H1 (cell line): ENCODE data around the gene LPGAT1. TPM values are rescaled to one million over a fixed set of nuclear protein-coding genes. Genes with fewer than 3 reads are reported as not detected.

Source experiments
- CTCF ChIA-PET: fragments of 300-600 bp; sonication (Branson Sonifier 250); formaldehyde crosslinking; loops from one replicate; lab custom pipeline; 2021; ENCODE audit not compliant: partially characterized antibody; lab: Charles Lee
- POLR2A ChIA-PET: fragments of 300-600 bp; sonication (Branson Sonifier 250); formaldehyde crosslinking; loops from one replicate; lab custom pipeline; 2021; ENCODE audit warnings: inconsistent platforms; ENCODE audit not compliant: partially characterized antibody; lab: Charles Lee
- DNase-seq, 2 experiments: peaks; one replicate each; pipeline versions ENCODE4 v3.0.0 to v3.0.0-alpha.2; 2010 to 2022; ENCODE audit warnings: low spot score in 2 of 2, low read depth in 1 of 2, mixed read lengths in 1 of 2
- FAIRE-seq: peaks from 2 replicates; lab custom pipeline; 2011; peaks lifted over from hg19 to GRCh38; lab: Jason Lieb, UNC
- H2AFZ ChIP-seq: 2 replicates; pipeline ENCODE4 v1.8.1; 2012; ENCODE audit warnings: low read length, inconsistent platforms
- H2AK5ac ChIP-seq: 2 replicates; pipeline ENCODE4 v1.6.1; 2013; ENCODE audit warnings: low read depth, low read length
- H2BK120ac ChIP-seq: replicated peaks from 2 replicates; pipeline ENCODE3; 2013; ENCODE audit warnings: low read depth, low read length, inconsistent platforms
- H2BK12ac ChIP-seq: 2 replicates; pipeline ENCODE4 v1.6.1; 2013; ENCODE audit warnings: low read depth, low read length
- H2BK15ac ChIP-seq: 2 replicates; pipeline ENCODE4 v1.6.1; 2013; ENCODE audit warnings: low read length
- H2BK20ac ChIP-seq: 2 replicates; pipeline ENCODE4 v1.6.1; 2013; ENCODE audit warnings: low read length
- H2BK5ac ChIP-seq: 2 replicates; pipeline ENCODE4 v1.6.1; 2013; ENCODE audit warnings: low read depth, low read length
- H3K14ac ChIP-seq: 2 replicates; pipeline ENCODE4 v1.6.1; 2013; ENCODE audit warnings: inconsistent platforms; ENCODE audit not compliant: insufficient read length
- H3K18ac ChIP-seq: 2 replicates; pipeline ENCODE4 v1.6.1; 2013; ENCODE audit warnings: low read length; ENCODE audit errors: extremely low read depth
- H3K23ac ChIP-seq: 2 replicates; pipeline ENCODE4 v1.6.1; 2013; ENCODE audit warnings: inconsistent platforms; ENCODE audit not compliant: insufficient read length
- H3K23me2 ChIP-seq: 2 replicates; pipeline ENCODE4 v1.6.1; 2013; ENCODE audit warnings: low read depth, low read length
- H3K27ac ChIP-seq: 2 replicates; pipeline ENCODE4 v1.6.1; 2011; ENCODE audit warnings: low read depth, low read length, inconsistent platforms
- H3K27me3 ChIP-seq, 4 experiments: replicated peaks in 1 of 4; 1 replicate in 1 of 4; 2 replicates in 3 of 4; pipeline versions ENCODE4 v1.6.1 to v1.8.1; 2011 to 2013; ENCODE audit warnings: low read length in 3 of 4, mild to moderate bottlenecking in 3 of 4, inconsistent platforms in 2 of 4, mixed read lengths in 2 of 4, moderate library complexity in 1 of 4; ENCODE audit not compliant: control insufficient read depth in 3 of 4, insufficient read depth in 3 of 4; ENCODE audit errors: extremely low read depth in 1 of 4
- H3K36me3 ChIP-seq, 4 experiments: 2 replicates each; pipeline versions ENCODE4 v1.6.1 to v1.8.1; 2011 to 2013; ENCODE audit warnings: mild to moderate bottlenecking in 4 of 4, low read length in 3 of 4, moderate library complexity in 2 of 4, control low read depth in 1 of 4, inconsistent platforms in 1 of 4; ENCODE audit not compliant: insufficient read depth in 4 of 4, control insufficient read depth in 2 of 4
- H3K4ac ChIP-seq: replicated peaks from 2 replicates; pipeline ENCODE3; 2013; ENCODE audit warnings: low read length, low read depth, mixed read lengths, inconsistent platforms; ENCODE audit not compliant: insufficient read length
- H3K4me1 ChIP-seq, 4 experiments: replicated peaks in 1 of 4; 1 replicate in 1 of 4; 2 replicates in 3 of 4; pipeline versions ENCODE4 v1.6.1 to v1.8.1; 2011 to 2013; ENCODE audit warnings: low read length in 3 of 4, inconsistent platforms in 2 of 4, mixed read lengths in 1 of 4; ENCODE audit not compliant: insufficient read depth in 4 of 4, control insufficient read depth in 3 of 4
- H3K4me2 ChIP-seq, 2 experiments: 2 replicates each; pipeline versions ENCODE4 v1.6.1 to v1.8.1; 2011 to 2013; ENCODE audit warnings: low read depth in 2 of 2, low read length in 2 of 2, control low read depth in 1 of 2, inconsistent platforms in 1 of 2, mild to moderate bottlenecking in 1 of 2; ENCODE audit not compliant: insufficient read depth in 1 of 2
- H3K4me3 ChIP-seq, 4 experiments: fragments of 200-600, 300-600 bp in 1 of 4; sonication (generic), shearing (Covaris generic), sonication (Bioruptor Twin) in 1 of 4; 2 replicates each; pipeline versions ENCODE4 v1.5.1 to v1.8.1; 2011 to 2016; ENCODE audit warnings: low read length in 4 of 4, low read depth in 3 of 4, control low read depth in 2 of 4, inconsistent platforms in 2 of 4, mild to moderate bottlenecking in 2 of 4, mixed read lengths in 1 of 4, moderate library complexity in 1 of 4; ENCODE audit not compliant: insufficient read depth in 2 of 4; ENCODE audit errors: extremely low read depth in 1 of 4
- H3K56ac ChIP-seq: replicated peaks from 2 replicates; pipeline ENCODE3; 2013; ENCODE audit warnings: low read depth, mild to moderate bottlenecking, mixed read lengths, low read length, inconsistent platforms; ENCODE audit not compliant: insufficient read length
- H3K79me1 ChIP-seq: 2 replicates; pipeline ENCODE4 v1.6.1; 2013; ENCODE audit warnings: low read depth, low read length, control low read depth
- H3K79me2 ChIP-seq, 2 experiments: 2 replicates each; pipeline versions ENCODE4 v1.6.1 to v1.8.1; 2012 to 2013; ENCODE audit warnings: low read length in 2 of 2, mild to moderate bottlenecking in 2 of 2, inconsistent platforms in 1 of 2; ENCODE audit not compliant: insufficient read depth in 2 of 2, control insufficient read depth in 1 of 2
- H3K9ac ChIP-seq, 4 experiments: replicated peaks in 1 of 4; 1 replicate in 1 of 4; 2 replicates in 3 of 4; pipeline versions ENCODE4 v1.6.1 to v1.8.1; 2011 to 2013; ENCODE audit warnings: low read depth in 3 of 4, low read length in 3 of 4, control low read depth in 2 of 4, mild to moderate bottlenecking in 2 of 4, moderate library complexity in 2 of 4, inconsistent platforms in 1 of 4; ENCODE audit errors: extremely low read depth in 1 of 4
- H3K9me3 ChIP-seq, 2 experiments: 2 replicates each; pipeline versions ENCODE4 v1.6.1 to v1.8.1; 2012 to 2013; ENCODE audit warnings: mild to moderate bottlenecking in 2 of 2, moderate library complexity in 2 of 2, control low read depth in 1 of 2, inconsistent platforms in 1 of 2, low read depth in 1 of 2, low read length in 1 of 2, mixed read lengths in 1 of 2; ENCODE audit not compliant: insufficient read depth in 2 of 2
- H4K20me1 ChIP-seq, 2 experiments: replicated peaks in 1 of 2; 2 replicates each; pipeline versions ENCODE3 to v1.8.1; 2011 to 2013; ENCODE audit warnings: inconsistent platforms in 2 of 2, low read length in 2 of 2, mild to moderate bottlenecking in 1 of 2; ENCODE audit not compliant: insufficient read depth in 2 of 2, control insufficient read depth in 1 of 2
- H4K5ac ChIP-seq: 2 replicates; pipeline ENCODE4 v1.6.1; 2013; ENCODE audit warnings: low read length, low read depth, mixed read lengths, inconsistent platforms; ENCODE audit not compliant: insufficient read length
- H4K8ac ChIP-seq: 2 replicates; pipeline ENCODE4 v1.8.0; 2013; ENCODE audit warnings: mild to moderate bottlenecking, moderate library complexity, low read length, inconsistent platforms; ENCODE audit not compliant: insufficient read depth; ENCODE audit errors: extremely low read depth
- H4K91ac ChIP-seq: replicated peaks from 2 replicates; pipeline ENCODE3; 2013; ENCODE audit warnings: low read length, mixed read lengths, inconsistent platforms; ENCODE audit not compliant: insufficient read length
- BCL11A ChIP-seq, 2 experiments: IDR thresholded peaks; one replicate each; pipeline ENCODE4 v1.6.1; 2011; ENCODE audit warnings: low read depth in 2 of 2, low read length in 2 of 2, mild to moderate bottlenecking in 2 of 2
- MAX ChIP-seq: IDR thresholded peaks from 2 replicates; pipeline ENCODE4 v1.6.1; 2012; ENCODE audit warnings: inconsistent platforms
- POU5F1 ChIP-seq: IDR thresholded peaks from 2 replicates; pipeline ENCODE4 v1.6.1; 2011; ENCODE audit warnings: low read depth, mild to moderate bottlenecking, low read length, moderate library complexity
- RNF2 ChIP-seq: fragments of 200-900, 300-1000 bp; sonication (generic); IDR thresholded peaks from 2 replicates; pipeline ENCODE4 v1.7.1; 2016; ENCODE audit warnings: borderline replicate concordance, low read depth, mild to moderate bottlenecking, antibody characterized with exemption, low read length; ENCODE audit not compliant: poor library complexity, severe bottlenecking; ENCODE audit errors: missing control alignments
- TCF12 ChIP-seq: IDR thresholded peaks from 2 replicates; pipeline ENCODE4 v1.6.1; 2011; ENCODE audit warnings: low read depth, mild to moderate bottlenecking, low read length
- USF2 ChIP-seq: IDR thresholded peaks from 2 replicates; pipeline ENCODE4 v1.6.1; 2011; ENCODE audit warnings: low read length, improper control_type of control experiment
- WGBS, 2 experiments: shearing (Covaris generic) in 1 of 2; methylation state at CpG; one replicate each; pipeline versions ENCODE4 v1.1.6 to v1.1.7; 2013 to 2015; ENCODE audit warnings: low lambda C conversion rate in 2 of 2, mixed read lengths in 2 of 2, inconsistent platforms in 1 of 2, low coverage in 1 of 2, missing lambda C conversion rate in 1 of 2; ENCODE audit not compliant: insufficient replicate concordance in 2 of 2, insufficient coverage in 1 of 2, insufficient read length in 1 of 2; ENCODE audit errors: extremely low coverage in 1 of 2, missing lambda C conversion rate in 1 of 2; 5-methylcytosine and 5-hydroxymethylcytosine counted together
- polyA plus RNA-seq, 7 experiments: library from polyadenylated mRNA; depleted of rRNA in 3 of 7; stranded (reverse) in 5 of 7; unstranded in 2 of 7; fragments of >200 nt in 5 of 7; fragments of 200-250 nt in 2 of 7; gene quantifications; 1 replicate in 5 of 7; 2 replicates in 1 of 7; 4 replicates in 1 of 7; pipeline versions ENCODE4 v1.2.1 to v1.2.3, GENCODE V29; 2011 to 2013; ENCODE audit warnings: missing spikeins in 2 of 7, mixed read lengths in 2 of 7
- total RNA-seq: library from RNA; stranded (reverse); fragmentation: NEBNext Ultra II Directional; extraction: Animal tissue kit (Norgen Biotek cat#: 25700); gene quantifications from 2 replicates; pipeline ENCODE4 v1.2.1, GENCODE V29; 2021

The LPGAT1 gene
- total and polyA plus RNA-seq, 2 of the 8 experiments (the other 6 are each of a cell fraction or from before 2014, with no cell fraction given), result 2.3 to 13.5 TPM

GRCh38 chr1:211859405-211859804, 28.8 kb upstream of the LPGAT1 start:
- ChIA-PET CTCF (no interaction called here), POLR2A (no interaction called here)
- no peak overlapping the region for H3K56ac ChIP-seq
- no peak overlapping the region for H3K18ac ChIP-seq
- H2BK12ac ChIP-seq, result no peak overlapping the region
- H3K4ac ChIP-seq, result no peak overlapping the region
- no peaks in the 10 kb centered on the region for H3K79me1 ChIP-seq
- H2BK5ac ChIP-seq, result no peak overlapping the region
- H4K8ac ChIP-seq, result no peak overlapping the region
- no peak overlapping the region for H2BK20ac ChIP-seq
- no peaks in the 10 kb centered on the region for H3K36me3 ChIP-seq
- no peak overlapping the region for H3K4me2 ChIP-seq
- no peak for DNase-seq
- no peak overlapping the region for H4K91ac ChIP-seq
- H3K14ac ChIP-seq, result no peak overlapping the region
- FAIRE-seq, result no peak
- no peak for TF ChIP-seq USF2
- no peak for TF ChIP-seq MAX
- TF ChIP-seq RNF2, result no peak
- TF ChIP-seq BCL11A (IDR thresholded peaks at IDR 0.05; ENCODE audit: low read depth in 2 of 2, low read length in 2 of 2), result no peak
- TF ChIP-seq TCF12, result no peak
- TF ChIP-seq POU5F1, result no peak
- H3K4me1 ChIP-seq, result peaks cover 0 to 3% (median 0%) of the 10 kb centered on the region in 4 experiments; a peak in 1 of 7 replicates
- no peak overlapping the region for H2BK15ac ChIP-seq
- H3K27ac ChIP-seq, result no peak overlapping the region
- no peak overlapping the region for H3K23ac ChIP-seq
- no peak overlapping the region for H2AFZ ChIP-seq
- no peak overlapping the region for H3K9ac ChIP-seq
- H2AK5ac ChIP-seq, result no peak overlapping the region
- no peaks in the 10 kb centered on the region for H3K23me2 ChIP-seq
- no peak overlapping the region for H4K5ac ChIP-seq
- peaks cover 9 to 19% of the 10 kb centered on the region in 2 experiments for H3K9me3 ChIP-seq
- no peak overlapping the region for H2BK120ac ChIP-seq
- no peak overlapping the region for H3K4me3 ChIP-seq
- no peaks in the 10 kb centered on the region for H4K20me1 ChIP-seq
- WGBS, 2 experiments, result 89% methylated on average over 3 of the region's 3 CpGs; no CpG with 5 or more reads in 1 of the 2 experiments
- no peaks in the 10 kb centered on the region; a peak in 1 of 7 replicates for H3K27me3 ChIP-seq
- H3K79me2 ChIP-seq, result no peaks in the 10 kb centered on the region
